ENCODE data around the gene LIN28A.

Gene LIN28A

GRCh38 chr1:26388791-26389445 is 21.7 kb upstream of the LIN28A start:
- no peak for DNase-seq (ENCODE audit: low spot score)

GRCh38 chr1:26389604-26390247 is 20.9 kb upstream of the LIN28A start:
- DNase-seq (ENCODE audit: low spot score): no peak

GRCh38 chr1:26391450-26391849 is 19.2 kb upstream of the LIN28A start:
- no peak for DNase-seq (ENCODE audit: low spot score)

GRCh38 chr1:26395754-26396153 is 14.9 kb upstream of the LIN28A start:
- DNase-seq (ENCODE audit: low spot score): no peak

- no peak for DNase-seq (ENCODE audit: low spot score)
These were observed 11.6 kb upstream of the LIN28A start for GRCh38 chr1:26399034-26399433.

- no peak for DNase-seq (ENCODE audit: low spot score)
These were observed 8.7 kb upstream of the LIN28A start for GRCh38 chr1:26401891-26402290.

- DNase-seq (ENCODE audit: low spot score): no peak
These were observed 7.0 kb upstream of the LIN28A start for GRCh38 chr1:26403656-26404055.

GRCh38 chr1:26404641-26405040 is 6.0 kb upstream of the LIN28A start:
- DNase-seq (ENCODE audit: low spot score): no peak

- no peak for DNase-seq (ENCODE audit: low spot score)
These were observed 5.2 kb upstream of the LIN28A start for GRCh38 chr1:26405281-26405915.

GRCh38 chr1:26408604-26409003 is 2.0 kb upstream of the LIN28A start:
- DNase-seq (ENCODE audit: low spot score): peak; percentile 93

- DNase-seq (ENCODE audit: low spot score): peak; percentile 95
These were observed 1.3 kb upstream of the LIN28A start for GRCh38 chr1:26409191-26409807.

GRCh38 chr1:26411624-26412074 is 1.0 kb downstream of the LIN28A start:
- no peak for DNase-seq (ENCODE audit: low spot score)

- peak; percentile 83 for DNase-seq (ENCODE audit: low spot score)
These were observed 1.7 kb downstream of the LIN28A start for GRCh38 chr1:26412180-26412840.

- DNase-seq (ENCODE audit: low spot score): no peak
These were observed 2.4 kb downstream of the LIN28A start for GRCh38 chr1:26413031-26413430.

GRCh38 chr1:26417111-26417759 is 6.6 kb downstream of the LIN28A start:
- DNase-seq (ENCODE audit: low spot score): peak; percentile 93

- DNase-seq (ENCODE audit: low spot score): peak; percentile 91
These were observed 8.3 kb downstream of the LIN28A start for GRCh38 chr1:26418865-26419349.

- no peak for DNase-seq (ENCODE audit: low spot score)
These were observed 8.9 kb downstream of the LIN28A start for GRCh38 chr1:26419494-26419893.

GRCh38 chr1:26429721-26430120 is 19.1 kb downstream of the LIN28A start:
- DNase-seq (ENCODE audit: low spot score): peak; percentile 63

GRCh38 chr1:26431979-26432695 is 21.5 kb downstream of the LIN28A start, which contains the start of gene DHDDS:
Gene DHDDS (plus strand): TSS chr1:26432321. CDS start chr1:26432946, 625 bp downstream.
- DNase-seq (ENCODE audit: low spot score): peak; percentile 98

GRCh38 chr1:26432793-26433192 is 22.2 kb downstream of the LIN28A start:
- DNase-seq (ENCODE audit: low spot score): no peak
